ENCODE measurements around the gene HOXA6.

The HOXA6 gene

GRCh38 chr7:27172823-27173510 lies 25.4 kb upstream of the HOXA6 start:
- no peak for DNase-seq

DNA sequence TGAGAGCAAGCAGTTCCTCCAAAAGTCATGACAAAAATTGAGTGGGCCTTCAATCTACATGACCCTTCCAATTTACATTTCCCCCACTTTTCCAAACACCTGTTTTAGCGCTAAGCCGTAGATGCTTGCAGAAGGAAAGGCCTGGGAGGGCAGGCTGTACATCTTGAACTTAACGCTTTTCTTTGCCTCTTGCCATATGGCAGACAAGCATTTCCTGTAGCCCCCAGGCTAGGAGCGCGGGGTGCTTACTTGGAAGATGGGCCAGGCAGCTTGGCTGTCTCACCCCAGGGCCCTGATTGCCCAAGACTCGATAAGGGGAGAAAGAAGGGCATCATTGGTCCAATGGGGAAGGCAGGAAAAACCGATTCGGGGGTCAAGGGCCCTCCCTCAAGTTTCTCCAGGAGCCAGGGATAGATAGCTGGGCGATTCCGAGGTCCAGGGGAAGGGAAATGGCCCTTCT lies 24.8 kb upstream of the HOXA6 start:
- DNase-seq = no peak

- DNase-seq = no peak
Measured at GRCh38 chr7:27171637-27172314, 24.2 kb upstream of the HOXA6 start.

DNA sequence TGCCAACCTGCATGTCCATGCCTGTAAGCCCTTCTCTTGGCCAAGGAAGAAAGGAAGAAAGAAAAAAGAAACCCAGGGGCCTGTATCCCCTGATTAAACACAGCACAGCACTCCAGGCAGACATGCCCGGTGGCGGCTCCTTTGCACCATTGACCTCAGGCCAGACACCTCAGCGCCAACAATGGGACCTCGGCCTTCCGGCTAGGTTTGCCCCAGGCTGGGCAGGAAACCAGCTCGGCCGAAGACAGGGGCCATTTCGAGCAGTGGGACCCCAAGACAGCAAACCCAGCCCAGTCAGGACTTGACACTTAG lies 23.7 kb upstream of the HOXA6 start:
- no peak for DNase-seq

- no peak for DNase-seq
Measured at GRCh38 chr7:27170426-27171324, 23.1 kb upstream of the HOXA6 start.

GRCh38 chr7:27169658-27170425 lies 22.3 kb upstream of the HOXA6 start:
- DNase-seq = no peak

- no peak for DNase-seq
Measured at GRCh38 chr7:27168265-27168947, 20.8 kb upstream of the HOXA6 start.

DNA sequence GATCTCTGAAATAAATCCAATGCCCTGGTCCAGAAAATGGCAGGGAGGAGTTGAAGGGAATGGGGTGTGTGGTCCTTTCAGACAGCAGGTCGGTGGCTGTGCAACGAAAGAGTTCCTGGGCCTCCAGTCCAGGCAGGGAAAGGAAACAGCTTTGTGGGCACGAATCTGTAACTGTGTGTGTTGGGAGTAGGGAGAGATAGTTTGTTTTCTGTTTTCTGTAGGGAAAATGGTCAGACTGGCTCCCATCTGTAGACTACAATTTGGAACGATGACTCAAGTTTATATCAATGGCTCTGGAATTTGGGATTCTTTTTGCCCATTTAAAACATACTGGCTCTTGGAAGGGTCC lies 20.3 kb upstream of the HOXA6 start:
- no peak for DNase-seq

GRCh38 chr7:27166531-27167505 lies 19.2 kb upstream of the HOXA6 start:
- DNase-seq = no peak

GRCh38 chr7:27165996-27166530 lies 18.5 kb upstream of the HOXA6 start:
- no peak for DNase-seq

GRCh38 chr7:27165089-27165995 lies 17.8 kb upstream of the HOXA6 start, which contains the start of gene HOXA9:
Gene HOXA9 (minus strand): TSS chr7:27165537. CDS start chr7:27165457, 80 bp downstream.
- no peak for DNase-seq

- no peak for DNase-seq
Measured at GRCh38 chr7:27164367-27165088, 17.0 kb upstream of the HOXA6 start.

DNA sequence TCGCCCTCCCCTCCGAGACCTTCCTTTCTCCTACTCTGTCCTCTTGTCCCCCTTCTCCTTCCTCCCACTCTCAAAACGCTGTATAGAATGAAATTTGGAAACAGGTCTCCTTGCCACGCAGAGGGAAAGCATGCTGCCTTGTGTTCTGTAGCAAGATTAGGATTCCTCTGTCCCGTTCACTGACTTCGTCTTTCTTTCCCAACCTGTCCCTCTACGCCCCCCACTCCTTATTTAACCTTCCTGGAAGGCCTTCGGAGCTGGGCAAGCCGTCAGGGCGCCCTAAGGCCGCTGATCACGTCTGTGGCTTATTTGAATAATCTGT lies 16.4 kb upstream of the HOXA6 start:
- no peak for DNase-seq

GRCh38 chr7:27163288-27164044 lies 15.9 kb upstream of the HOXA6 start:
- no peak for DNase-seq

DNA sequence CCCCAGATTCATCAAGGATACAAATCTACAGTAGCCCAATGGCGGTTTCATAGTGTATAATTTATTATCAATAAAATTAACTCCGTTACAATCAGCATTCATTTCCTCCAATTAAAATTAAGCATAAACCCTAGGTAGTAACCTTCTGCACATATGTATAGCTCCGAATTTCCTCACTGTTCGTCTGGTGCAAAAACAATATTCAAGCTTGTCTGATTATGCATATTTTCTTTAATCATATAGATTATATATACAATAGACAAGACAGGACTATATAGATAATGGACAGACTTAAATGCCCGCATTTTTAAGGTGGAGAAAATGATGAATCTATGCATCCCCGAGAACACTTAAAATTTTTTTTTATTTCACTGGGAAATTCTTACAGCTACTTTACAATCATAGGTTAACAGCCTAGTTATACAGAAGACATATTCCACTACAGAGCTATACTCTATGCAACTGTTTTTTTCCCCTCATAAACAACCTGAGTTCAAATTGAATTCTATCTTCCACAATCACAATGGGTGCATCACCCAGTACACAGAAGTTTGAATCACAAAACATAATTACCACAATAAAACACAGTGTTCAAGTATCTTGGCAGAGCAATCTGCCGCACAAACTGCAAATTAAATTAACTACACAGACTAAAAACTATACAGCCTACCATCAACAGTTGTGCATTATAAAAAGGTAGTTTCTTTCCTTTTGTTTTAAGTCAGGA lies 15.2 kb upstream of the HOXA6 start:
- DNase-seq = no peak

DNA sequence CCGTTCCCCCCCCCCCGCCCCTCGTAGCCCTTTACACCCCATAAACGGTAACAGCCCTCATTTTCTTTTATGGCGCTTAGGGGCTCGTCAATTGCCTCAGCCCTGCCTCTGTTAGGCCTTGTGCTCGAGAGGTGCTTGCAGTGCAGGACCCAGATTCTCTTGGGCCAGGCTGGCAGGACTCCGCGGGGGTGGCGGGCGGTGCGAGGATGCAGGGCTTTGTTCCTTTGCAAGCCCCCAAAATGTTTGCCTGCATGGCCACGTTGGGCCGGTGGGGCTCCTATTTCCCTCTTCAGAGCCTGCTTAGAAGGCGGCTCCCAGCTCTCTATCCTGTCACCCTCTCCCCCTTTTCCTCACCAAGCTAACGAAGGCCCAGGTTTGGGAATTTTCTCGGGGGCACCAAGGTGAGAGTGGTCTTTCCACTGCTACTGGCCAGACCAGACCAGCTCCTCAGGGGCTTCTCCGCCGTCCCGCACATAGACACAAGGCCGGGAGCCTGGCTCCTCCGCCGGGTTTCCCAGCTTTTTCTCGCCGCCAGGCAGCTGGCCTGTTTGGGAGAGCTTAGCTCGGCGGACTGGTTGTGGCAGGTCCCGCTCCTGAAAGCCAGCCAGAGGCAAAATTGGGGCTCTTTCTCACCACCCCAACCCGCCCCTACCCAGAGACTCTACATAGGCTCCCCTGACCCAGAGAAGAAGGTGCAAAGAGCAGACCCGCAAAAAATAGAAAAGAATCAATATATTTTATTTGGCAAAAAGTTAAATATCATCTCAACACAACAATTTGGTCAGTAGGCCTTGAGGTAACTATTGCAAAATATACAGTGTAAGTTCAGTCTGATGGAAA lies 14.4 kb upstream of the HOXA6 start:
- no peak for DNase-seq
